Prostate gland (tissue), 2 donors: Measurements from ENCODE around the gene RNASE12. TPM values are rescaled to one million over a fixed set of nuclear protein-coding genes. Genes with fewer than 3 reads are reported as not detected.

Experiments
- DNase-seq: peaks from one replicate; pipeline ENCODE4 v3.0.0-alpha.2; 2019; ENCODE audit warnings: low spot score
- H3K27ac ChIP-seq, 2 donors: fragments of 200-600 bp; sonication (generic); 2 replicates each; pipeline ENCODE4 v1.5.1; 2017 to 2019
- H3K27me3 ChIP-seq: fragments of 200-600 bp; sonication (generic); replicated peaks from 2 replicates; pipeline ENCODE4 v1.5.1; 2019; ENCODE audit not compliant: insufficient read depth
- H3K36me3 ChIP-seq, 2 donors: fragments of 200-600 bp; sonication (generic); 1 replicate in 1 of 2; 2 replicates in 1 of 2; pipeline versions ENCODE4 v1.5.1 to v1.8.1; 2017 to 2019
- H3K4me1 ChIP-seq: fragments of 200-600 bp; sonication (generic); replicated peaks from 2 replicates; pipeline ENCODE4 v1.5.1; 2019
- H3K4me3 ChIP-seq, 2 donors: fragments of 200-600 bp; sonication (generic); 2 replicates each; pipeline ENCODE4 v1.5.1; 2017 to 2019
- H3K9me3 ChIP-seq: fragments of 200-600 bp; sonication (generic); 2 replicates; pipeline ENCODE4 v1.5.1; 2017
- CTCF ChIP-seq, 4 experiments: fragments of 200-600 bp in 2 of 4; fragments of 450-650 bp in 2 of 4; sonication (generic) in 2 of 4; IDR thresholded peaks; 1 replicate in 3 of 4; 2 replicates in 1 of 4; pipeline ENCODE4 v1.5.1; 2016 to 2019; ENCODE audit warnings: antibody characterized with exemption in 4 of 4, mild to moderate bottlenecking in 2 of 4, moderate library complexity in 2 of 4
- POLR2A ChIP-seq: fragments of 450-650 bp; IDR thresholded peaks from one replicate; pipeline ENCODE4 v1.6.1; 2016; ENCODE audit warnings: antibody characterized with exemption, mild to moderate bottlenecking
- POLR2AphosphoS5 ChIP-seq: sonication (generic); formaldehyde crosslinking; IDR thresholded peaks from one replicate; pipeline ENCODE4 v1.6.1; 2017; ENCODE audit warnings: antibody characterized with exemption
- WGBS: methylation state at CpG from one replicate; pipeline ENCODE4 v1.1.5; 2018; 5-methylcytosine and 5-hydroxymethylcytosine counted together
- intact Hi-C: fragments of 100-400 bp; cut with DNase I; formaldehyde crosslinking; loops from one replicate; pipeline ENCODE4 v1.14.2; 2022
- total RNA-seq, 2 donors: library from RNA; depleted of rRNA; stranded (reverse); fragments of >200 nt; gene quantifications; one replicate each; pipeline ENCODE4 v1.1.0, GENCODE V29; 2016

The RNASE12 gene
- total RNA-seq, 2 donors from 2014 or later: not detected

- no peaks in the 10 kb centered on the region for H3K36me3 ChIP-seq
- peak; percentile 26 for DNase-seq
- 37% methylated on average over 8 of the region's 8 CpGs for WGBS
- H3K27me3 ChIP-seq: no peaks in the 10 kb centered on the region
- no peaks in the 10 kb centered on the region for H3K4me1 ChIP-seq
- H3K4me3 ChIP-seq: no peak overlapping the region
- intact Hi-C loops: no loop called here
- TF ChIP-seq POLR2A (no peak), CTCF (IDR thresholded peaks at IDR 0.05) (peak in 3 of 4 experiments; percentile 19 to 57 (median 38))
- H3K27ac ChIP-seq: no peak overlapping the region
- H3K9me3 ChIP-seq: no peaks in the 10 kb centered on the region
These were observed 15.2 kb upstream of the RNASE12 start for GRCh38 chr14:20606190-20606901.

- Histone ChIP-seq H3K27ac (no peak overlapping the region), H3K27me3 (no peaks in the 10 kb centered on the region), H3K4me3 (no peak overlapping the region), H3K9me3 (no peaks in the 10 kb centered on the region), H3K36me3 (no peaks in the 10 kb centered on the region), H3K4me1 (no peaks in the 10 kb centered on the region)
- intact Hi-C loops: no loop called here
- DNase-seq: no peak
- 78% methylated on average over 13 of the region's 13 CpGs for WGBS
- no peak for TF ChIP-seq CTCF (IDR thresholded peaks at IDR 0.05)
- no peak for TF ChIP-seq POLR2A
- no peak for TF ChIP-seq POLR2AphosphoS5
These were observed 12.9 kb upstream of the RNASE12 start for GRCh38 chr14:20603813-20604690.

DNA sequence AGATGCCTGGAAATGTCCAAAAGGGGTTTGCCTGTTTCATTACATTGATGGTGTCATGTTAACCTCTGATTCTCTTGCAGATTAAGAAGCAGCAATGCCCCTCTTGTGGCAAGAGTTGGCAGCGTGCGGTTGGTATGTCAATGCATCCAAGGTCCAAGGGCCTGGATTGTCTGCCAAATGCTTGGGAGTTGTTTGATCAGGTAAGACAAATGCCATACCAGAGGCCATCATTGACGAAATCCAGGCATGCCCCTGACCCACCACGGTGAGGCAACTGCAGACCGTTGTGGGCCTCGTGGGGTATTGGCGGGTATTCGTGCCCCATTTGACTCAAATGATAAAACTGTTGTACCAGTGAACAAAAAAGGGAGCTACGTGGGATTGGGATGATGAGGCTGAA lies 11.4 kb upstream of the RNASE12 start:
- Histone ChIP-seq H3K9me3 (no peaks in the 10 kb centered on the region), H3K4me3 (no peak overlapping the region), H3K36me3 (no peaks in the 10 kb centered on the region), H3K27ac (no peak overlapping the region), H3K27me3 (no peaks in the 10 kb centered on the region), H3K4me1 (no peaks in the 10 kb centered on the region)
- intact Hi-C loops: no loop called here
- no peak for DNase-seq
- 83% methylated on average over 9 of the region's 9 CpGs for WGBS
- TF ChIP-seq POLR2A: no peak
- no peak for TF ChIP-seq POLR2AphosphoS5
- TF ChIP-seq CTCF (IDR thresholded peaks at IDR 0.05): no peak

DNA sequence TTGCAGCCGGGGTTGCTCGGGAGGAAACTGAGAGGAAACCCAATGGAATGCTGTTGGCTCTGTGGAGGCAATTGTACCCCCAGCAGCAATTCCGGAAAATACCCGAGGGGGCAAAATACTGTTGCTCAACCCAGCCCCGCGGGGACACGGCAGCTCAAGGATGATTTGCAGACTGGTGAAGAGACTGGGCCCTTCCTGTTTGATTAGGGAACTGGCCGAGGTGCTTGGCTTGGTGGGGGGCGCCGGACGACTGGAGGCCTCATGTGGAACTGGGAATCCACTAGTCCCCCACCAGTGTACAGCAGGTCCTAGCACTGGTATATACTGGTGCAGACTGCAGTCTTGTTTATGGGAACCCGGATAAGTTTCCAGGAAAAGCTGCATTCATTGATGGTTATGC lies 10.3 kb upstream of the RNASE12 start:
- Histone ChIP-seq H3K36me3 (no peaks in the 10 kb centered on the region), H3K4me3 (no peak overlapping the region), H3K9me3 (no peaks in the 10 kb centered on the region), H3K27ac (no peak overlapping the region), H3K4me1 (no peaks in the 10 kb centered on the region), H3K27me3 (no peaks in the 10 kb centered on the region)
- intact Hi-C loops: no loop called here
- TF ChIP-seq POLR2AphosphoS5 (no peak), POLR2A (no peak), CTCF (IDR thresholded peaks at IDR 0.05) (no peak)
- DNase-seq: no peak
- 84% methylated on average over 12 of the region's 12 CpGs for WGBS
